ENCODE measurements around the gene AK4.
A peak's percentile ranks its signal among the peaks of the same experiment; 100 is the strongest.

The AK4 gene

GRCh38 chr1:65178235-65178634, 30.2 kb downstream of the AK4 start:
- peak; percentile 17 for DNase-seq

DNA sequence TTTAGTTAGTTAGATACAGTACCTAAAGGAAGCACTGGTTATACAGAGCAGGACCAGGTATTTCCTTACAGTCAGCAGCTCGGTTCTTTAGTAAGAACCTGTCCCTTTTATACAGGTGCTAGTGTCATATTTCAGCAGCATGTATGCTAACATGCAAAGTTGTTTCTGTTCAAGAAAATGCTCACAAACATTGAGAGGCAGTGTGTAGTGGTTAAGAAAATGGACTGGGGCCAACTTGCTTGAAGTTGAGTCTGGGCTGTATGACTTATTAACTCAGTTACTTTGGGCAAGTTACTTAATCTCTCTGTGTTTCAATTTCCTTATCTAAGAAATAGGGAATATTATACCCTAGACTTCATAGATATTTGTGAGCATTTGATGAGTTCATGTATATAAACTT, 31.1 kb downstream of the AK4 start:
- no peak for DNase-seq

DNA sequence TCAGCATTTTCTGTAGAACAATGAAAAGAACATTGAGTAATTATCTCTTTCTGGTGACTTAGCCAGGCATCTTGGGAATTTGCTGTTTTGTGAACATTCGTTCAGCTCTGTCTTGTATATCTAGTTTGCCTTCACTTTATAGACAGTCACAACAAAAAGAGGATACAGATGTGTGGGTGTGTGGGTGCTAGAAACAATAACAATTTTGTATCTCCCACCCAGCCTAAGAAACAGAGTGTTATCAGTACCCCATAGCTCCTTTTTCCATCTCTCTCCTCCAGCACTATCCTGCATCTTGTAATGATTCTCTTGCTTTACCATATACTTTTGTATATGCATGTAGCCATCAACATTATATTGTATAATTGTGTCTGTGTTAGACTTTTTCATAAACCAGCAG, 33.0 kb downstream of the AK4 start:
- DNase-seq: no peak

- no peak for DNase-seq
Observed at GRCh38 chr1:65182658-65183268, 34.8 kb downstream of the AK4 start.

DNA sequence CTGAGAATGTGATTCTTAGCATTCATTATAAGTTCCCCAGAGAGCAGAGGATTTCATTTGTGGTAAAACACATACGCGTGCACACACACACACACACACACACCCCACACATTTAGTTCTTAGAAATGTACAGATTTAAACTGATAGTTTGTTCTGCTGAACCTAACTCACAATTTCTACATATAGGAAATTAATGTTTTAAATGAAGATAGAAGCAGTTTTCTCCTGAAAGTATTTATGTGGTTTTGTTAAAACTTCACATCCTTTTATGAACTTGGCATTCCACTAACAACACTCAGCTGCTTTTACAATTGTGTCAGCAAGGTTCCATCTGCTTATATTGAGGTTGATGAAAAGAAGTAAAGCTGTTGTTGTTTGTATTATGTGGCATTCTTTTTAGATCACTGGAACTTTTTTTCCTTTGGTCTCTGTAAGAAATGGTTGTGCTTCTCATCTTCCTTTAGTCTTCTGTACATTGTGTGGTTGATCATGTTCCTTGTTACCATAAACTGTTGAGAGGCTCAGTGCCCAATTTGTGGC, 41.6 kb downstream of the AK4 start:
- no peak for DNase-seq

- DNase-seq: no peak
Observed at GRCh38 chr1:65190229-65190628, 42.2 kb downstream of the AK4 start.

- no peak for DNase-seq
Observed at GRCh38 chr1:65193129-65193695, 45.2 kb downstream of the AK4 start.

DNA sequence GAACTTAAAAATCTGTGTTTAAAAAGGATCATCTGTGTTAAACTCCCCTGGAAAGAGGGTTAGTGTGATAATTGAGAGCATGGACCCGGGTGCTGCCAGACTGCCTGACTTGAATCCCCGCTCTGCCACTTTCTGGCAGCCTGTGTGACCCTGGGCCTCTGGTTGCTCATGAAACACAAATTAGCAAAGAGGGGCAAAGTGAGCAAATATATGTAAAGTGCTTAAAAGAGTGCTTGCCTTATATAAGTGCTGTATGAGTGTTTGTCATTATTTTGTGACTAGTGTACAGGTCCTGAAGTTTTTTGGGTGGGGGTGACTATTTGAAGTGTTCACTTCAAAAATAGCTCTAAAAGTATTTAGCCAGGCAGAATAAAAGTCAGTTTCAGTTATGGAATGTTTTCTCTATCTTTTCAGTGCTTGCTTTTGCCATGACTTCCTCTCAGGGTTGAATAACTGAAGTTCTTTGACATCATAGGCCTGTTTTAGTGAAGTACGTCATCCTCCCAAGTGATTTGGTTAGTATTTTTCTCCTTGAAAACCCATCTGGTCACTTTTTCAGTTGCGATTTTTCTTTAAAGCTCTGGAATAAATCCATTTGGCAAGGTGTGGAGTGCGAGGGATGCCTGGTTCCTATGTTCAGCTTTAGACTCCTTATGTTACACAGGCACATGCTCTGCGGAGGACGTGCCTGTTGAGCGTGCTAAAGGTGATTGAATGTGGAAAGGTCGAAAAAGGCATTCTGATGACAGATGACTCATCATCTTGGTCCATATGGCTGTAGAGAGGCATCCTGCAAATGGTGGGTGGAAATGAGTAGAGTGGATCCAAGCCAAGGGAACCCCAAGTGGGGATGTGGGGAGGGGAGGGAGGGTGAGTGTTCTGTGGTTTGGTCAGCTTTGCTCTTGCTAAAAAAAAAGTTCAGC, 47.8 kb downstream of the AK4 start:
- no peak for DNase-seq

DNA sequence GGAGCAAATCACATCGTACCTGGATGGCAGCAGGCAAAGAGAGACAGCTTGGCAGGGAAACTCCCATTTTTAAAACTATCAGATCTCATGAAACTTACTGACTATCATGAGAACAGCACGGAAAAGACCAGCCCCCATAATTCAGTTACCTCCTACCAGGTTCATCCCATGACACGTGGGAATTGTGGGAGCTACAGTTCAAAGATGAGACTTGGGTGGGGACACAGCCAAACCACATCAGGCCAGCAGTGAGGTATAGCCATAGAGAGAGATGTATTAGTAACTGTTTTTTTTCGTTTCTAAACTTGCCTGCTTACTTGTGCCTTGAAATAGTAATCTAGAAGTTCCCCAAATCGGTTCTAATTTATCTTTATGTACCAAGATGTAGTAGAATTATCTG, 48.9 kb downstream of the AK4 start:
- no peak for DNase-seq

GRCh38 chr1:65197636-65198035, 49.6 kb downstream of the AK4 start:
- DNase-seq: no peak

- no peak for DNase-seq
Observed at GRCh38 chr1:65198096-65198495, 50.1 kb downstream of the AK4 start.

GRCh38 chr1:65200411-65200810, 52.4 kb downstream of the AK4 start:
- no peak for DNase-seq

- no peak for DNase-seq
Observed at GRCh38 chr1:65206836-65207235, 58.8 kb downstream of the AK4 start.

GRCh38 chr1:65207317-65207716, 59.3 kb downstream of the AK4 start:
- DNase-seq: no peak

DNA sequence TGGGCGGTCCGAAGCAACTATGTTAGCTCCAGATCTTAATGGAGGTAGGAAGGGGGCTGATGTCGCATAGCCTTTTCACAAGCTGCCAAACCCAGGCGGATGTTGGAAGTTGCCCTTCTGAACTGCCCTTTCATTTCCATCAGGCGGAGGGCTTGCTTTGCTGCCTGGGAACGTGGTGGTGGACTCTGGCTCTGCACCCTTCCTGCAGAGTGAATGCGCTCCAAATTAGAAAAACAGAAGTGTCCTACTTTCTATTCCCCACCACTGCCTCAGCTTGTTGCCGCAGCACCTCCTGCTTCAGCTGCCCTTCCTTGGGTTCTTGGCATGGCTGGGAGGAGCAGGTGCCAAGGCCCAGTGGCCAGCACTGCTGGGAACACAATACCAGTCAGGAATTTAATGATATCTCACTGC, 60.6 kb downstream of the AK4 start:
- DNase-seq: no peak

GRCh38 chr1:65209005-65209885, 61.2 kb downstream of the AK4 start:
- peak; percentile 4 for DNase-seq

DNA sequence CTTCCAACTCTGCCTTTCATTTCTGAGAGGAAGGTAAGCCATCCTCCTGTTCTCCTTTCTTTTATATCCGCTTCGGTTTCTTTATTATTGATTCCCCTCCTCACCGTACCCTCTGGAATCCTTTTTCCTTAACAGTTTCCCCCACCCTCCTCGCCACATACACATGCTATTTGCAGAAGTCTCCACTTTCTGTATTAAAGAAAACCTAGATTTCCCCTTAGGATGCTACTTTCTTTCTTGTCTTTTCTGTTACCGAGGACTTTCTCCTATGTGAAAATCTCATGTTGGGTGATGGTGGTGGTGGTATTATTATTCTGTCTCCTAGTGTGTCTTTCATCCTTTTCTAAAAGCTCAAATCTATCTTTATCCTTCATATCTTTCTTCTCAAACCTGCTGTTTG, 62.3 kb downstream of the AK4 start:
- no peak for DNase-seq

- no peak for DNase-seq
Observed at GRCh38 chr1:65211331-65211730, 63.3 kb downstream of the AK4 start.

GRCh38 chr1:65213271-65214023, 65.4 kb downstream of the AK4 start:
- DNase-seq: no peak

DNA sequence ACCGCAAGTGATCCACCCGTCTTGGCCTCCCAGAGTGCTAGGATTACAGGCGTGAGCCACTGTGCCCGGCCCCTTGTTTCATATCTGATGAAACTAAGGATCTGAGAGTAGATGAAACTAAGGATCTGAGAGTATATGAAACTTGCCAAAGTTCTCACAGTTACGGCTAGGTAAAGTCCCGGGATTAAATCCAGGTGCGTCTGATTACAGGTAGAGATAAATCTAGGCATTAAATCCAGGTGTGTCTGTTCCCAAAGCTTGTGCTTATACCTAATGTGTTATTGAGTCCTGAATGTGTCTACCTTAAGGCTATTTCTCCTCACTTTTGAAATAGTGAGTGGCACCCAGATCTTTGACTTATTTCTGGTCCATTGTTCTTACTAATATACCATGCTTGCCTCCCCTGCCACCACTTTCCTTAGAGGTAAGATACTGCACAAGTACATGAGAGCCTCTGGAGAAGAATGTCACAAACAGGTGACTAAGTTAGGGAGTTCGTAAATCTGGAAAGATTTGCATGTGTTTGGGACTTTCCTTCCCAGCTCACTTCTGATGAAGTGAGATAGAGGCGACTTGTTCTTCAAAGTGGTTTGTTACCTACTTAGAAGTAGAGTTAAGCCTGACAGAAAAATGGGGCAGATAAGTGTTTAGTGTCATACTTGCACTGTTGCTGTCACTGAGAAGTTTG, 66.5 kb downstream of the AK4 start:
- DNase-seq: no peak

GRCh38 chr1:65216989-65217388, 69.0 kb downstream of the AK4 start:
- no peak for DNase-seq
